ENCODE measurements around the gene SHROOM3.

GRCh38 chr4:76442807-76443206 is 7.8 kb downstream of the SHROOM3 start:
- TF ChIP-seq CTCF (IDR thresholded peaks at IDR 0.05; ENCODE audit: low read depth, low read length, missing input control), result no peak
- TF ChIP-seq, protein P1, sequence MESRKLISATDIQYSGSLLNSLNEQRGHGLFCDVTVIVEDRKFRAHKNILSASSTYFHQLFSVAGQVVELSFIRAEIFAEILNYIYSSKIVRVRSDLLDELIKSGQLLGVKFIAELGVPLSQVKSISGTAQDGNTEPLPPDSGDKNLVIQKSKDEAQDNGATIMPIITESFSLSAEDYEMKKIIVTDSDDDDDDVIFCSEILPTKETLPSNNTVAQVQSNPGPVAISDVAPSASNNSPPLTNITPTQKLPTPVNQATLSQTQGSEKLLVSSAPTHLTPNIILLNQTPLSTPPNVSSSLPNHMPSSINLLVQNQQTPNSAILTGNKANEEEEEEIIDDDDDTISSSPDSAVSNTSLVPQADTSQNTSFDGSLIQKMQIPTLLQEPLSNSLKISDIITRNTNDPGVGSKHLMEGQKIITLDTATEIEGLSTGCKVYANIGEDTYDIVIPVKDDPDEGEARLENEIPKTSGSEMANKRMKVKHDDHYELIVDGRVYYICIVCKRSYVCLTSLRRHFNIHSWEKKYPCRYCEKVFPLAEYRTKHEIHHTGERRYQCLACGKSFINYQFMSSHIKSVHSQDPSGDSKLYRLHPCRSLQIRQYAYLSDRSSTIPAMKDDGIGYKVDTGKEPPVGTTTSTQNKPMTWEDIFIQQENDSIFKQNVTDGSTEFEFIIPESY (IDR thresholded peaks at IDR 0.05), result no peak
- TF ChIP-seq REST (IDR thresholded peaks at IDR 0.05), result no peak
- TF ChIP-seq MAX (IDR thresholded peaks at IDR 0.05), result no peak
- TF ChIP-seq TAF1 (conservative IDR thresholded peaks at IDR 0.05), result no peak
- no peak for TF ChIP-seq NR2F2 (IDR thresholded peaks at IDR 0.05)
- no peak for TF ChIP-seq GABPA (IDR thresholded peaks at IDR 0.05 in 1 of 2, conservative IDR thresholded peaks at IDR 0.05 in 1 of 2)
- no peak for TF ChIP-seq YY1 (IDR thresholded peaks at IDR 0.05)

Measured in liver (tissue), 3 donors.